GM19351 (cell line): ENCODE measurements around the gene WDR18.

Experiments used
- ATAC-seq: cut with Tn5 transposase; IDR thresholded peaks from one replicate; pipeline ENCODE4 v1.9.1; 2021; ENCODE audit warnings: mild to moderate bottlenecking, moderate library complexity; ENCODE audit not compliant: unreplicated experiment

Gene WDR18

DNA sequence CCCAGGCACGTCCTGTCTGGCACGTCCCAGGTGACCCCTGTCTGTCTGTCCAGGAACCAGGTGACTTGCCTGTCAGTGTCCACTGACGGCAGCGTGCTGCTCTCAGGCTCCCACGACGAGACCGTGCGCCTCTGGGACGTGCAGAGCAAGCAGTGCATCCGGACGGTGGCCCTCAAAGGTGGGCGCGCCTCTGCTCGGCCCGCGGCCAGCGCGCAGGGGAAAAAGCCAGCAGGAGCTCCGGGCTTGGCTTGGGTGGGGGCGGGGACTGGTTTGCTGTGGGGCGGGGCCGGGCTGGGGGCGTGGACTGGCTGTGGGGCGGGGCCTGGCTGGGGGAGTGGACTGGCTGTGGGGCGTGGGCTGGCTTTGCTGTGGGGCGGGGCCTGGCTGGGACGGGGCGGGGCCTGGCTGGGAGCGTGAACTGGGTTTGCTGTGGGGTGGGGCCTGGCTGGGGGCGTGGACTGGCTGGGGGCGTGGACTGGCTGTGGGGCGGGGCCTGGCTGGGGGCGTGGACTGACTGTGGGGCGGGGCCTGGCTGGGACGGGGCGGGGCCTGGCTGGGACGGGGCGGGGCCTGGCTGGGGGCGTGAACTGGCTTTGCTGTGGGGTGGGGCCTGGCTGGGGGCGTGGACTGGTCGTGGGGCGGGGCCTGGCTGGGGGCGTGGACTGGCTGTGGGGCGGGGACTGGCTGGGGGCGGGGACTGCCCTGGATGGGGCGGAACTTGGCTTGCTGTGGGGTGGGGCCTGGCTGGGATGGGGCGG lies 7.2 kb downstream of the WDR18 start:
- ATAC-seq = no peak

DNA sequence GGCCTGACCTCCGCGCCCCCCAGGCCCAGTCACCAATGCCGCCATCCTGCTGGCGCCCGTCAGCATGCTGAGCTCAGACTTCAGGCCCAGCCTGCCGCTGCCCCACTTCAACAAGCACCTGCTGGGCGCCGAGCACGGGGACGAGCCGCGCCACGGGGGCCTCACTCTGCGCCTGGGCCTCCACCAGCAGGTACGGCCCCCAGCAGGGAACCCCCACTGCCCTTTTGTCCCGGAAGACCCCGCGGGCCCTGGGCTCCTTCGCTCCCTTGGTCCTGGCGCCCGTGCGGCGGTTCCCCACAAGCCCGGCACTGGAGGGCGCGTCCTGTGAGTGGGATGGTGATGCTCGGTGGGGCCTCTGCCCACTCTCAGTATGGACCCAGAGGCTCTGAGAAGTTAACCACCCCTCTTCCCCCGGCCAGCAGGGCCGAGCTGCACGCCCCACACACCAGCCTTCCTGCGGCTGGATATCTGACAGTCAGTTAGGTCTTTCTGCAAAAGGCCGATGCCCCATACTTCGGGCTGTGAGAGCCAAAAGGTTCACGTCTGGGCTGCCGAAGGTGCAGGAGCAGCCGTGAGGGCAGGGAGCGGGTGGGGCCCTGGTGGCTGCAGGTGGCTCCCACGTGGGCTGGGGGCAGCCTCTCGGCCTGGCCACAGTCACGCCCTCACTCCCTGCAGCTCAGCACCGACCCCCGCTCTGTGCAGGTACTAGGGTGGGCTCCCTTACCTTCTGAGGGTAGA lies 8.0 kb downstream of the WDR18 start:
- ATAC-seq = no peak

DNA sequence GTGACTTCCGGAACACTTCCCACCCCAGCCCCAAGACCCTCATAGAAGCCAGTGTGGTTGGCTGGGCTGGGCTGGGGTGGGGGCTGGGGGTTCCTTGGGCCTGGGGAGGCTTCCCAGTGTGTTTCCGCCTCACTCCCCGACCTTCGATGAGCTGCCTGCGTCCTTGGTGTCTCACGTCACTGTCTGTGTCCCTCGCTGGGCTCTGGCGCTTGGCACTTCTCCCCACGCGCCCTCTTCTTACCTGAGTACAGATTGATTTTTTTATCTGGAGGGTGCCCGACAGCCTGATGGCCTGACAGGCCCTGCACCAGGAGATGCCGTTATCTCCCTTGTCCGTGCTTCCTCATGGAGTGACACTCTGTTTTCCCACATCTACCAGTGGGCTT lies 8.5 kb downstream of the WDR18 start:
- no peak for ATAC-seq

DNA sequence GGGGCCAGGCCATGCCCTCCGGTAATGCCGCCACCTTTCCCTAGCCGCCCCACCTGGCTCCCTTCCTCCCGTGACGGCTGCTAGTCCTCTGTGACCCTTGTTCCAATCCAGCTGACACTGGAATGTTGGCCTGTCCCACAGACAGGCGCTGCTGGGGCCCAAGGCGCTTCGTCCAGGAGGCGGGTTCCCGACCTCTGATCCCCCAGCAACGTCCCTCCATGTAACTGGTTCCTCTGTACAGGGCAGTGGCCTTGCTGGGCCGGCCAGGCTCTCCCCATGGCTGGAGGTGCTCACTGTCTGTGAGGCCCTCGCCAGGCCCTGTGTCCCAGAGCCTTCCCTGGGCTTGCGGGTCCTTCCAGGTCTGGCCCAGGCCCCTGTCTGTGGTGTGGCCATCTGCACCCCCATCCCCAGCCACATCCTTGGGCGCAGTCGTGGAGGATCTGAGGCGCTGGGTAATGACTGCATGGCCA lies 9.3 kb downstream of the WDR18 start:
- ATAC-seq = no peak

DNA sequence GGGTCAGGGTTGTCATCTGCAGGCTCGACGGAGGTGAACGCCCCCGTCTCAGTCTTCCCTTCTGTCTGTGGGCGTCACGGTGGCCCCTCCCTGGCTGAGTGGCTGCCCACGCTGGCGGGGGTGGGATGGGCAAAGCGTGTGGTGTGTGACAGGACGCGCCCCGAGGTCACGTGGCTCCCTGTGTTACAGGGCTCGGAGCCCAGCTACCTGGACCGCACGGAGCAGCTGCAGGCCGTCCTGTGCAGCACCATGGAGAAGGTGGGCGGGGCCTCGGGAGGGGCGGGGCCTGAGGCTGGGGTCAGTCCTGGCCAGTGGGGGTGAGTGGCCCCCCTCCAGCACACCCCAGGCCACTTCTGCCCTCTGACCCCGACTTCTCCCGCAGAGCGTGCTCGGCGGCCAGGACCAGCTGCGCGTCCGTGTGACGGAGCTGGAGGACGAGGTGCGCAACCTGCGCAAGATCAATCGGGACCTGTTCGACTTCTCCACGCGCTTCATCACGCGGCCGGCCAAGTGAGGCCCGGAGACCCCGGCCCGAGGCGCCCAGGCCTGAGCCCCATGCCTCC lies 9.8 kb downstream of the WDR18 start:
- no peak for ATAC-seq

DNA sequence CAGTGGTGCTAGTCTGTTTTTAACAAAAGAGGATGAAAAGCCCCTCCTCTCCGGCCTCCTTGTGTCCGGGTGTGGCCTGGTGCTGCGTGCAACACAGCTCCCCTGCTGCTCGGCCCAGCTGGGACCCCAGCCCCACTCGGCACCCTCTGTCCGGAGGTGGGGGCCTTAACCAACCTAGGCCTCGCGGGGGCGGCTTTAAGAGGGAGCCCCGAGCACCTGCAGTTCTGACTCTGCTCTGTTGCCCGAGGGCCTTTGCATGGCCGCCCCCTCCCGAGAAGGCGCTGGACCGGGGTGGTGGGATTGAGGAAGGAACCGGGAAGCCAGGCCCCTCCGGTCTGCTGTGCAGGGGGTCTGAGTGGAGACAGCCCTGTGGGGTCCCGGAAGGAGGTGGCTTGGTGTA lies 10.4 kb downstream of the WDR18 start:
- ATAC-seq = no peak

DNA sequence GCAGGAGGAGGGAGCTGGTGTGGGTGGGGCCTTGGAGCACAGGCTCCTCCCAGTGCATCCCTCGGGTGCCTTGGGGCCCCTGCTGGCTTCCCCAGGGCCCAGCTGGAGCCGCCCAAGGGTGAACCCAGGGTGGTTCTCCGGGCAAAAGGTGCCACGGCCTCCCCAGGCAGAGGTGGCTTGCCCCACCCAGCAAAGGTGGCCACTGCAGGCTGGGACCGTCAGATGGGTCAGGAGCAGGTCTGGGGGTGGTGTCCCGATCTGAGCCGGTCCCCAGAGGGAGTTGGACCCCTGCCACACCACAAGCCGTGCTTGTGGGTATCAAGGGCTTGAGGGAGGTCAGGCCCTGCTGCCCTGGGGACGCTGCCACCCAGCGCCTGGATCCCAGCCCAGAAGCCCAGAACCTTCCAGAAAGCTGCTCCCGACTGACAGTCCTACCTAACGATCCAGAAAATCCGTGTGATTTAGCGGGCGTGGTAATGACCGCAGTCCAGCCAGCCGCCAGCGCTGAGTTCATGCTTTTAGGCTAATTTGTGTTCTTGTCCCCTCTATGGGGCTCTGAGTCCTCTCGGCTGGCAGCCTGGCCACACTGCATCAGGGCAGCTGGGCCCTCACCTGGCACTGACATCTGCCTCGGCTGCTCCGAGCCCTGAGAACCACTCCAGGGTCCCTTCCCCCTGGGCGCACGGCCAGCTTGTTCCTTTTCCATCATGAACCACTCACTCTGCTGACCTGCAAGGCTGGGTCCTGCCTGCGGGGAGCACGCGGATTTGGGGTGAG lies 11.1 kb downstream of the WDR18 start:
- ATAC-seq = no peak

DNA sequence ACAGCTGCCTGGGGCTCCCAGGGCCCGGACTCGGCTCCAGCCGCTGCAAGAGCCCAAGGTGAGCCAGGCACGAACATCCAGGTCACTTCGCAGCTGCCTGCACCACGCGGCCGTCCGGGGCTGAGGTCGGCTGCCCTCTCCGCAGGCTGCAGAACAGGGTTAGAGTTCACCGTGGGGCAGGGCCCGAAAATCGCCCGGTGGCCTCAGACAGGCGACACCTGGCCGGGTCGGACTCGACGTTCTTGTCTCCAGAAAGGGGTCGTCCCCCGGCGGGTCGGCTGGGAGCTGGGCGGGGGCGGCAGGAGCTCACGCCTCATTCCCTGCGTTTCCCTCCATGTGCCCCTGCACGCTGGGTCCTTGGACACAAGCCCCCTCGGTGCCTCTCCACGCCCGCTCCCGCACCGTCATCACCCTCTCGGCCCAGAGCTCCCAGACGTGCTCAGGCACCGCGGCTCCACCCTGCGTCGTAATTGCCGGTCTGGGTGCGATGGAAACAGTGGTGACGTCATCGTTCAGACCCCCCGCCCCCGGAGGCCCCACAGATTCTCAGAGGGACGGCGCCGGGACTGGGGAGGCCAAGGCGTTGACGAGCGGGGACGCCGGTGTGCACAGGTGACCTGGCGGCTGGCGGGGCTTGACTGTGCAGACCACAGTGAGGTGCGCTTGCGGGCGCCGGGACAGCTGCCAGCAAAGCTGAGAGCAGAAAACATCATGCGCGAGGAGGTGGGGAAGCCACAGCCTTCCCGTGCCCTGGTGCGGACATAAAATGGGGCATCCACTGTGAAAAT lies 12.1 kb downstream of the WDR18 start:
- no peak for ATAC-seq

DNA sequence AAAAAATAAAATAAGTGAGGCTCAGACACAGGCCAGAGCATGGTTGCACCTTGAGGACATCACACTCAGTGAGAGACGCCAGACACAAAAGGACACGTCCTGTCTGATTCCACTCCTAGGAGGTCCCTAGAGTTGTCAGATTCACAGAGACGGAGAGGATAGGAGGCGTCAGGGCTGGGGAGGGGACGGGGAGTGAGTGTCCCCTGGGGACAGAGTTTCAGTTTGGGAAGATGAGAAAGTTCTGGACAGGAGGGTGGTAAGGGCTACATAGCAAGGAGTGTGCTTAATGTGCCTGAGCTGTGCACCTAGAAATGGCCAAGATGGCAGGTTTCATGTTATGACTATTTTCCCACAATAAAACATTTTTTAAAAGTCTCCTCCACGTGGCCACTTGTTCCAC lies 13.9 kb downstream of the WDR18 start:
- ATAC-seq = no peak

DNA sequence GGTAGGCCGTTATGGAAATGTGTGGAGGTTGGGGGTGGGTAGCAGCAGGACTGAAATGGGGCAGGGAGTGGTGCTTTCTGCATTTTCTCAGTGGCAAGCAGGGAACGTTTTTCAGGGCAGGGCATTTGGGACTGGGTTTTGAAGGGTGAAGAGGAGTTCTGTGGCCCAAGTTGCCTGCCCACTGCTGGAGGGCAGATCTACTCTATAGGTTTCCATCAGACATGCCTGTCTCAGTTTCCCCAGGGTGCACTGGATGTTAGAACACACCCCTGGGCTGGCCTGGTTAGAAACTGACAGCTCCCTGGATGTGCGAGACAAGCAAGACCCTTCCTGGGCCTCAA lies 15.2 kb downstream of the WDR18 start:
- ATAC-seq = no peak

DNA sequence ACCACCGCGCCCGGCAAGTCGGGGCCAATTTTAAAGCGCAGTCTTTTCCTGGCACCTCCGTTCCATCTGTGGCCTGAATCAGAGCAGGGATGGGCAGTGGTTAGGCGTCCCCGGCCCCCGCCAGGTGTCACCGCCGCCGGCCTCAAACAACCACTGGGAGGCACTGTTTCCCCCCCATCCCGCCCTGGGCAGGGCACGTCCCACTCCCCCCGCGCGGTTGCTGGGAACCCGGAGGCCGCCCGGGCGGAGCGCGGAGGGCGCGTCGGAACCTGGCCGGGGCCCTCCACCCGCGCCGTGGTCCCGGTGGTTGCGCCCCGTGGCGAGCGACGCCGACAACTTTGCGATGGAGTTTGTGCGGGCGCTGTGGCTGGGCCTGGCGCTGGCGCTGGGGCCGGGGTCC lies 15.9 kb downstream of the WDR18 start, which contains the start of gene GRIN3B:
TSS of gene GRIN3B (plus strand) at position 325 of the 400 bp plus-strand sequence. CDS start at position 344, 19 bp downstream.
- no peak for ATAC-seq

DNA sequence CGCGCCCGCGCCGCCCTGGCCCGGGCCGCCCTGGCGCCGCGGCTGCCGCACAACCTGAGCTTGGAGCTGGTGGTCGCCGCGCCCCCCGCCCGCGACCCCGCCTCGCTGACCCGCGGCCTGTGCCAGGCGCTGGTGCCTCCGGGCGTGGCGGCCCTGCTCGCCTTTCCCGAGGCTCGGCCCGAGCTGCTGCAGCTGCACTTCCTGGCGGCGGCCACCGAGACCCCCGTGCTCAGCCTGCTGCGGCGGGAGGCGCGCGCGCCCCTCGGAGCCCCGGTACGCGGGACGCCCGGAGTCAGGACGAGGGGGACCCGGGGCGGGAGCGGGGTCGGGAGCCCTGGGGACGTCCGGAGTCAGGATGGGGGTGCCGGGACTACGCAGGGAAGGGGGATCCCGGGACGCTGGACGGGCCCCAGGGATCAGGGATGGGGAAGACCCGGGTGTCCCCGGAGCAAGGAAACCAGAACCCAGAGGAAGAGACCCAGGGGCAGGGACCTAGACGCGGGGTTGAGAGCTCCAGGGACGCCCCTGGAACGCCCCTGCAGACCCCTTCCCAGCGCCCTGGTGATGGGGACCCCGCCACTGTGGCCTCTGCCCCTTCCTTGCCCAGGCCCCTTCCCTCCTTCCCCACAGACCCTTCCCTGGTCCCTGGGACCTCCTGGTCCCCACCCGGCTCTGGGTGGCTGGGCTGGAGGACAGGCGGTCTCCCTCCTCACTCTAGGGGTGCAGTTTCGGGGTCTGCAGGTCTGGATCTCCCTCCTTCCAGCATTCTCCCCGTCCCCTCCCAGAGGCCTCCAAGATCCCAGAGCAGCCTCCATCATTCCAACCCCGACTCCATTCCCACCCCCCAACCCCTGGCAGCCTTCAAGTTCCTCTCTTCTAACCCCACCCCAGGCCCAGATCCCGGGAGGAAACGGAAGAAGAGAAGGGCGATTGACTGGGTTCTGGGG lies 16.7 kb downstream of the WDR18 start:
- no peak for ATAC-seq

DNA sequence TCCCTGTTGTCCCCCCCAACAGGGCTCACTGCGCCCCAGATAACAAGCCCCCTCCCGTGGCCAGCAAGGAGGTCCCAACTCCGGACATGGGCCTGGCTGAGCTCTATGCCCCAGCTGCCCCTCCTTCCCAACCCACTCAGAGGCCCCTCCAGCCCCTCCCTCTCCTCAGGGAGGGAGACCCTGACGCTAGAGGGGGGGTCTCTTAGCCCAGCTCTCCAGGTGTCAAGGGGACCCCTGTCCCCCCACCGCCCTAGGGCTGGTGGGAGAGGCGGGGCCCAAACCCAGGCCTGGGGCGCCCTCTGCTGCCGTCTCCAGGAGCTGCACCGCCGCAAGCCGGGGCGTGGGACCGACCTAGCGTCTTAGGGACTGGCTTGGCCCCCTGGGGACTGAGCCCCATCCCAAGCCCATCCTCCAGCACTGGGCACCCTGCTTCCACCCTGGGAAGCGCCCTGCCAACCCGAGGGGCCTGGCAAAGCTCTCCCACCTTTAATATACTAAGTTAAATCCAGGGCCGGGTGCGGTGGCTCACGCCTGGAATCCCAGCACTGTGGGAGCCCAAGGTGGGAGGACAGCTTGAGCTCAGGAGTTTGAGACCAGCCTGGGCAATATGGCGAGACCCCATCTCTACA lies 17.5 kb downstream of the WDR18 start:
- ATAC-seq = no peak

DNA sequence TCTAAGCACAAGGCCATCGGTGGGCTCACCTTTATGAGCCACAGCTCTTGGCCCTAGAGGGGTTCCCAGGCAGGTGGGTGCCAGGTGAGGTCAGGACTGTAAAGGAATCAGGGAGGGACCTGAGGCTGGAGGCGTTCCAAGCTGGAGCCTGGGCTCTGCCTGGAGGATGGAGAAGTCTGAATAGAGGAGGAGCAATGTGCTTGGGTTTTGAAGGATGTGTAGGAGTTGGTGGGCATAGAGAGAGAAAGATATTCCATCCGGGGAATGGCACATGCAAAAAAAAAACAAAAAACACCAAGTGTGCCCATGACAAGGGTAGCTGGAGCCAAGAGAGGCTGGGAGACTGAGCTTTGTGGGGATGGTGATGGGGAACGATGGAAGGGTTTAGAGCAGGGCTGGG lies 18.5 kb downstream of the WDR18 start:
- no peak for ATAC-seq

DNA sequence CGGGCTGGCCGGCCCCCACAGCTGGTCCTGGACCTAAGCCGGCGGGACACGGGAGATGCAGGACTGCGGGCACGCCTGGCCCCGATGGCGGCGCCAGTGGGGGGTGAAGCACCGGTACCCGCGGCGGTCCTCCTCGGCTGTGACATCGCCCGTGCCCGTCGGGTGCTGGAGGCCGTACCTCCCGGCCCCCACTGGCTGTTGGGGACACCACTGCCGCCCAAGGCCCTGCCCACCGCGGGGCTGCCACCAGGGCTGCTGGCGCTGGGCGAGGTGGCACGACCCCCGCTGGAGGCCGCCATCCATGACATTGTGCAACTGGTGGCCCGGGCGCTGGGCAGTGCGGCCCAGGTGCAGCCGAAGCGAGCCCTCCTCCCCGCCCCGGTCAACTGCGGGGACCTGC lies 19.1 kb downstream of the WDR18 start:
- no peak for ATAC-seq

DNA sequence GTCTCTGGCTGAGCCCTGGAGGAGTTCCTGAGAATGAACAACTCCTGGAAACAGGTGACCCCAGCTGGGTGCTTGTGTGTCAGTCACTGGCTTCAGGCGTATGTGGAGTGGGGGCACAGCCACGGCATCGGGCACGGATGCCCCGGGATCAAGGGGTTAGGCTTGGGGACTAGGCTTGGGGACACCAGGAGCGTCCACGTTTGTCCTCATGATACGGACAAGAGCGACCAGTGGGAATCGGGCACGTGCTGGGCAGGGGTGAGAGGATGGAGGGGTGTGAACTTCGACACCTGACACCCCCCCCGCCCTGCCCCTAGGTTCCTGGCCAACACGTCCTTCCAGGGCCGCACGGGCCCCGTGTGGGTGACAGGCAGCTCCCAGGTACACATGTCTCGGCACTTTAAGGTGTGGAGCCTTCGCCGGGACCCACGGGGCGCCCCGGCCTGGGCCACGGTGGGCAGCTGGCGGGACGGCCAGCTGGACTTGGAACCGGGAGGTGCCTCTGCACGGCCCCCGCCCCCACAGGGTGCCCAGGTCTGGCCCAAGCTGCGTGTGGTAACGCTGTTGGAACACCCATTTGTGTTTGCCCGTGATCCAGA lies 20.2 kb downstream of the WDR18 start:
- no peak for ATAC-seq

DNA sequence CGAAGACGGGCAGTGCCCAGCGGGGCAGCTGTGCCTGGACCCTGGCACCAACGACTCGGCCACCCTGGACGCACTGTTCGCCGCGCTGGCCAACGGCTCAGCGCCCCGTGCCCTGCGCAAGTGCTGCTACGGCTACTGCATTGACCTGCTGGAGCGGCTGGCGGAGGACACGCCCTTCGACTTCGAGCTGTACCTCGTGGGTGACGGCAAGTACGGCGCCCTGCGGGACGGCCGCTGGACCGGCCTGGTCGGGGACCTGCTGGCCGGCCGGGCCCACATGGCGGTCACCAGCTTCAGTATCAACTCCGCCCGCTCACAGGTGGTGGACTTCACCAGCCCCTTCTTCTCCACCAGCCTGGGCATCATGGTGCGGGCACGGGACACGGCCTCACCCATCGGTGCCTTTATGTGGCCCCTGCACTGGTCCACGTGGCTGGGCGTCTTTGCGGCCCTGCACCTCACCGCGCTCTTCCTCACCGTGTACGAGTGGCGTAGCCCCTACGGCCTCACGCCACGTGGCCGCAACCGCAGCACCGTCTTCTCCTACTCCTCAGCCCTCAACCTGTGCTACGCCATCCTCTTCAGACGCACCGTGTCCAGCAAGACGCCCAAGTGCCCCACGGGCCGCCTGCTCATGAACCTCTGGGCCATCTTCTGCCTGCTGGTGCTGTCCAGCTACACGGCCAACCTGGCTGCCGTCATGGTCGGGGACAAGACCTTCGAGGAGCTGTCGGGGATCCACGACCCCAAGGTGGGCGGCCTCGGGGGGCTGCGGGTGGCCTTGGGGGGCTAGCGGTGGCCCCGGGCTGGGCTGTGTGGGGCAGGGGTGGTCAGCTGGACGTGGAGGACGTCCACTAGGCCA lies 20.9 kb downstream of the WDR18 start:
- no peak for ATAC-seq
